ENCODE data around the gene SRA1.

SRA1 gene

DNA sequence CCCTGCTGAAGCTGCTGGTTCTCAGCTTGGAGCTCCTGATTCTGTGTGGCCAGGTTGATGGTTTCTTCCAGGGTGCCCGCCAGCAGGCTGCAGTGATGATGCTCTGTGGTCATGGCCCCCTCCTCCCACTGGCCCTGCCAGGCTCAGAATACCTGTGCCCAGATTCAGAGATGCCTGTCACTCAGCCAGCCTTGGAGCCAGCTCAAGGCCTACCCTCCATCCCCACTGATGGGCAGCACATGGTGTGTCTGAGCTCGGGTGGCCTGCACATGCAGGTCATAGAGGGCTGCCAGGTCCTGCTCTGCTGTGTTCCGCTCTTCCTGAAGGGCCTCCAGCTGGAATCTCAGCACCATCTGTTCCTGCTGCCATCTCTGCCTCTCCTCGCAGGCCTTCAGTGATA, 12.8 kb upstream of the SRA1 start:
- no peak for DNase-seq

DNA sequence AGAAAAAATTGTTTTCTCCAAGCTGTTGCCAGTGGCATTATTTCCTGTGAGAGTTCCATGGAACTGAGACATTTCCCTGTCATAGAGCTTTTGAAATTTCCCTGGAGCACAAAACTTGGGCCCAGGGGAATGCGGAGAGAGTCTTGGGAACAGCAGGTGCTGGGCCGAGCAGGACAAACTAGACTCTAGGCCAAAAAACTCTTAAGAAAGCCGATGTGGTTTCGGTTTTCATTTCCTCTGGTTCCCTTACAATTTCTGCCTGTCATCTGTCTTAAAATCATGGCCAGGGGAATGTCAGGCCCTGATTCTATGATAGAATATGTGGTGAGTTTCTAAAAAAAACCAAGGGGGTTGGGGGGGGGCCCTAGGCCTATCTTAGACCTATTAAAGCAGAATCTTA, 11.9 kb upstream of the SRA1 start:
- no peak for DNase-seq

DNA sequence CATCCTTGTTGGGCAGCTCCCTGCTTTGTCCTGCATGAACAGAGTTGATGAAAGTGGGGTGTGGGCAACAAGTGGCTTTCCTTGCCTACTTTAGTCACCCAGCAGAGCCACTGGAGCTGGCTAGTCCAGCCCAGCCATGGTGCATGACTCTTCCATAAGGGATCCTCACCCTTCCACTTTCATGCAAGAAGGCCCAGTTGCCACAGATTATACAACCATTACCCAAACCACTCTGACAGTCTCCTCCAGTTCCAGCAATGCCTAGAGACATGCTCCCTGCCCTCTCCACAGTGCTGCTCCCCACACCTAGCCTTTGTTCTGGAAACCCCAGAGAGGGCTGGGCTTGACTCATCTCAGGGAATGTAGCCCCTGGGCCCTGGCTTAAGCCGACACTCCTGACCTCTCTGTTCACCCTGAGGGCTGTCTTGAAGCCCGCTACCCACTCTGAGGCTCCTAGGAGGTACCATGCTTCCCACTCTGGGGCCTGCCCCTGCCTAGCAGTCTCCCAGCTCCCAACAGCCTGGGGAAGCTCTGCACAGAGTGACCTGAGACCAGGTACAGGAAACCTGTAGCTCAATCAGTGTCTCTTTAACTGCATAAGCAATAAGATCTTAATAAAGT, 11.3 kb upstream of the SRA1 start:
- no peak for DNase-seq

DNA sequence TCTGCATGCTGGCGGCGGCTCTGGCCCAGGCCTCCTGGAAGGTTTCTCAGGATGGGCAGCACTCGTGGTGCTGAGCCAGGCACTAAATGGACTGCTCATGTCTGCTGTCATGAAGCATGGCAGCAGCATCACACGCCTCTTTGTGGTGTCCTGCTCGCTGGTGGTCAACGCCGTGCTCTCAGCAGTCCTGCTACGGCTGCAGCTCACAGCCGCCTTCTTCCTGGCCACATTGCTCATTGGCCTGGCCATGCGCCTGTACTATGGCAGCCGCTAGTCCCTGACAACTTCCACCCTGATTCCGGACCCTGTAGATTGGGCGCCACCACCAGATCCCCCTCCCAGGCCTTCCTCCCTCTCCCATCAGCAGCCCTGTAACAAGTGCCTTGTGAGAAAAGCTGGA, 10.6 kb upstream of the SRA1 start:
- no peak for DNase-seq

DNA sequence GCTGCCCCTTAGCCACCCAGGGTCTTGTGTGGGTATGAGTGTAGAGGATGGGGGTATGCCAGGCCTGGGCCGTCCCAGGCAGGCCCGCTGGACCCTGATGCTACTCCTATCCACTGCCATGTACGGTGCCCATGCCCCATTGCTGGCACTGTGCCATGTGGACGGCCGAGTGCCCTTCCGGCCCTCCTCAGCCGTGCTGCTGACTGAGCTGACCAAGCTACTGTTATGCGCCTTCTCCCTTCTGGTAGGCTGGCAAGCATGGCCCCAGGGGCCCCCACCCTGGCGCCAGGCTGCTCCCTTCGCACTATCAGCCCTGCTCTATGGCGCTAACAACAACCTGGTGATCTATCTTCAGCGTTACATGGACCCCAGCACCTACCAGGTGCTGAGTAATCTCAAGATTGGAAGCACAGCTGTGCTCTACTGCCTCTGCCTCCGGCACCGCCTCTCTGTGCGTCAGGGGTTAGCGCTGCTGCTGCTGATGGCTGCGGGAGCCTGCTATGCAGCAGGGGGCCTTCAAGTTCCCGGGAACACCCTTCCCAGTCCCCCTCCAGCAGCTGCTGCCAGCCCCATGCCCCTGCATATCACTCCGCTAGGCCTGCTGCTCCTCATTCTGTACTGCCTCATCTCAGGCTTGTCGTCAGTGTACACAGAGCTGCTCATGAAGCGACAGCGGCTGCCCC, 10.0 kb upstream of the SRA1 start:
- DNase-seq, result no peak

DNA sequence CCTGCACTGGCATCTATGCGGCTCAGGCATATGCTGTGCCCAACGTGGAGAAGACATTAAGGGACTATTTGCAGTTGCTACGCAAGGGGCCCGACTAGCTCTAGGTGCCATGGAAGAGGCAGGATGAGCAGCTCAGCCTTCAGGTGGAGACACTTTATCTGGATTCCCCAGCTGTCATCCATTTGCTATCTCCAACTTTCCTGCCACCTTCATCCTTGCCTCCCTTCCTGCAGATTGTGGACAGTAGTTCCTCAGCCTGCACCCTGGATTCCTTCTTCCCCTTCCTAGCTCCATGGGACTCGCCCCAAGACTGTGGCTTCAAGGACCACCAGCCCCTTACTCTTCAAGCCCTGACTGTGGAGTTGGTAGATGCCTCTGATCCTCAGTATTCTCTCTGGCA, 9.4 kb upstream of the SRA1 start:
- no peak for DNase-seq

DNA sequence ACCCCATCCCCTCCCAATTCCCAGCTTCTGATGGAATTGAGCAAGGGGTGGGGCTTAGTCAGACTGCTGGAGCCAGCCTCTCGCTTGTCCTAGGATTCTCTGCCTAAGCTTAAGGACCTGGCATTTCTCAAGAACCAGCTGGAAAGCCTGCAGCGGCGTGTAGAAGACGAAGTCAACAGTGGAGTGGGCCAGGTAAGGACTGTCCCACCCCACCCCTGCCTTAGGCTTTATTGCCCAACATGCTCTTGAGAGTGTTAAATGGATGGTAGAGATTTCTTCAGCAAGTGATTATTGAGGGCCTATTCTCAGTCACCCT, 8.5 kb upstream of the SRA1 start:
- no peak for DNase-seq

DNA sequence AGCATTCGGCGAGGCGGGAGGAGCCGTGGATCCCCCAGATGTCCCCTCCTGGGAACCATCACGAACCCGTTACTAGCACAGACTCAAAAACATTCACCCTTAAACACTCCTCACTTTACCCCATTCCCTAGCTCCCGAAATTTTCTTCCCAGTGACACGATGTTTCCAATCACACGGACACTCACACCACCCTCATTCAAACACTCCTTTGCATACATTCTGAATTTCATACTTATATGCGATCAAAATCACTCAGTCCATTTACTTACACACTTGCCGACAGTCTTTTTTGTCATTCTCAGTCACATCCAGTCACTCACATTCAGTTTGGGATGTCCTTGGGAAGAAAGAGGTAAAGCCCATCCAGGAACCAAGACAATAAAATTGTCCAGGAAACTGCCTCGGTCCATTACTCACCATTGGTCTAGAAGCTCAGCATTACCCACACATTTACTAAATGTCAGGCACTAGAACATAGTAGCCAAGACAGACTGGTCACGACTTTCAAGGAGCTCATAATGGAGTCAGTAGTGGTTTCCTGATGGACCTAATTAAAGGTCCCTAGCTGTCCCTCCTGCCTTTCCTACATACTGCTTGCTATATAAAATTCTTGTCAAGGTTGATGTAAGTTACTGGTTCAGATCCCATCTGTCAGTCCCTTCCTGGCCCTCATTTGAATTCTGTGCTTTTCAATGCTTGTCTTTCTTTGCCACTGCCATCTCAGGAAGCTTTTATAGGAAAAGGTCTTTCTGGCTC, 7.9 kb upstream of the SRA1 start:
- DNase-seq, result no peak

DNA sequence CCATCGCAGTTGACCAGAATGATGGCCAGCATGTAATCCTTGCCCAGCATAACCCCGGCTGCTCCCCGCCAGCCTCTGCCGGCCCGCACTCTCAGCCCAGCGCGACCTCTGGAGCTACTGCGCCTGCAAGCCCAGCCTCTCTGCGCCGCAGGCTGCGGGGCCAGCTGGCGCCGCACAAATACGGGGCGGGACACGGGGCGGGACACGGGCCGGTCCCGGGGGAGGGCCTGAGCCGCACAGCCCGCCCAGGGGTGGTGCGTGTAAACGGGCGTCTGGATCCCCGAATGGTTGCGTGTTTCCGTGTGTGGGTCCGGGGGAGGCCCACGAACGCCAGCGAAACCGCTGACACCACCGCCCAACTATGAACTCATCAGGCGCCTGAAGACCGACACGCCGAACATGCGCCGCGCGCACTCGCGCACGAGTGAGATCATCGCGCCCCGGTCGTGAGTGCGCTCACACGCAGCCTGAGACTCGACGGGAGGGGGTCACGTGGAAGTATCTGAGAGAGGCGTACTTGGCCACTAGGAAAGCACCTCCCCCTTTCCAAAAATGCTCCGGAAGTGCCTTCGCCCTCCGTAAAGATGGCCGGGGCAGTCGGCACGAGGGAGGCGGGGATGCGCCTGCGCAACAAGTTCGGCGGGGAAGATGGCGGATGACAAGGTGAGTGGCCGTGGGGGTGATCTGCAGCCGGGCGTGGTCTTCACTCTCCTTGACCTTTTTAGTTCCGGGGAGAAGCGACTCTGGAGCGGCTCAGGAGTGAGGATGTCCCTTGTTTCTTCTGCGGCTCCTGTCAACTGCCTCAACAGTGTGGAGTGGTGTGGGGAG, 7.1 kb upstream of the SRA1 start, which contains the start of the genes APBB3 and SLC35A4:
Gene APBB3 (minus strand): TSS at position 403 of the 828 bp plus-strand sequence. CDS start 353 bp downstream, at position 50.
Gene SLC35A4 (plus strand): TSS at position 633 of the 828 bp plus-strand sequence. CDS start 2,342 bp downstream, outside the sequence.
- peak; percentile 93 for DNase-seq

DNA sequence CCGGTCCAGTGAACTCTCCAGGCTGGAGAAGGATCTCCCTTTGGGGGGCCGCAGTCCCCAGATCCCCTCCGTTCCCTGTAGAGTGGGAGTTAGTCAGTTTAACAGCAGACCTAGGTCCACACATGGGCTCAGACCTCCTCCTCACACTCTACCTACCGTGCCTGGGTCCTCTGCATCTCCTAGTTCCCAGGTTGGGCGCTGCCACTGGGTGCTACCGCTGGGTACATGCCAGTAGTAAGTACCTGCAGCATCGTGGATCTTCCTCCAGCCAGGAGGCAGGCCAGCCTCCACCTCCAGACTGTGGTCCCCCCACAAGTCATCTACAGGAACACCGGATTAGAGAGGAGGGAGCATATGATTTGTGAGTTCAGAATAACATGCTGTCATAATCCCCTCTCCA, 6.3 kb upstream of the SRA1 start:
- no peak for DNase-seq

DNA sequence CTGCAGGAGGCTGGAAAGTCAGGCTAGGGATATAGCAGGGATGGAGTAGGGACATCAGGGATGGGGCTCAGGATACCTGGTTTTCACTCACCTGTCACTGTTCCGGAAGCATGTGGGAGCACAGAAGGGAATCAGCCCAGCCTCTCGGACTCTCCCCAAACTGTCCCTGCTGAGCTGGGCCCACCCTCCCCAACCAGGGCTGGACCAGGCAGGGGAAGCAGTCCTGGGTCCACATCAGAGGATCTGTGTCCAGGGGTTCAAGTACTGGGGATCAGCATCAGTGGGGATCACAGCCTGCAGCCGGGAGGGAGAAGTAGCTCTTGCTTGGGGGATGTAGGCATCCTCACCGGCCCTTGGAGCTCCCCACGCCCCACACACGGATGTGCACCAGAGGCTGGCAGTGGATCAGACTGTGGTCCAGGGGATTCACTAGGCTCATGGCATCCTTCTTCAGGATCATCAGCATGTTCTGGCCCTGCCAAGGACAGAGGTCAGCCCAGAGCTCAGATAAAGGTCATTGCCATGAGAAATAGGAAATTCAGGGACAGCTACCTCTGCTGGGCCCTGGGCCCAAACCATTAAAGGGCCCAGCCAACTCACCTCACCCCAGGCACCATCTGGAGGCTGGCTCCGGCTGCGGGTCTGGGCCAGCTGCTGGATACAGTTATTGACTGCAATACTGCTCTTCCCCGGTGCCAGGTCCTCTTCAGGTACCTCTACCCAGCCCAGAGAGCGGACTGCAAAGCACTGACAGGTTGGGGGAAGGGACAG, 4.7 kb upstream of the SRA1 start:
- no peak for DNase-seq

DNA sequence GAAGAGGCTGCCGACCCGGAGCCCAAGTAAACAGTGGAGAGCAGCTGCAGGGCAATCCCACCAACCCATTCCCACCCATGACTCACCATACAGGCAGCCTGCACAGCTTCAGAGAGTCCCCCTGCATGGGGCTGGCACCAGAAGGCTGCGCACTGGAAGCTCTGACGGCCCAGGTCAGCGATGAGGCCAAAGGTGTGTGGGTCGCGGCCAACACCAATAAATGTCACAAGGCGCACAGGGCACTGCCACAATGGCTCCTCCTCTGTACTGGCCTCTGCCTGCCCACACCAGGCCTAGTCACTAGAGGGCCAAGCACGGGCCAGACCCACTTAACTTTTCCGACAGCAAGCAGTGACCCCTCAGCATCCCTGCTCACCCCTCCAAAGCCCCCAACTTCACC, 3.0 kb upstream of the SRA1 start:
- no peak for DNase-seq

DNA sequence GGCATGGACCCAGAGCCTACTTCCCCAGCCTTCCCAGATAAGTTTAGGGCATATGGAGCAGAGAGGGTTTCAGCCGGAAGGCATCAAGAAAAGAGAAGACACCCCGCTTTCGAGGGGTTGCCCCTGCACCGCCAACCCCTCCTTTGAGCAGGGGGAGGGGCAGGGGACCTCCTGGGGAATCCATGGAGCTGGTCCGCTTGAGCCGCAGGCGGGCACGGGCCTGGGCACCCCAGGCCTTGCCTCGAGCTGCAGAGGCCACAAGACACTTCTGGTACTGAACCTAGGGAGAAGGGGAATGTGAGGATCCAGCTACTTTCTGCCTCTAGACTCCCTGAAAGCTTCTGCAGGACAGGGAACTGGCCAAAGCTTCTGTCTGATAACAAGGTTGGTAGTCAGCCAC, 1.3 kb upstream of the SRA1 start:
- DNase-seq, result no peak

DNA sequence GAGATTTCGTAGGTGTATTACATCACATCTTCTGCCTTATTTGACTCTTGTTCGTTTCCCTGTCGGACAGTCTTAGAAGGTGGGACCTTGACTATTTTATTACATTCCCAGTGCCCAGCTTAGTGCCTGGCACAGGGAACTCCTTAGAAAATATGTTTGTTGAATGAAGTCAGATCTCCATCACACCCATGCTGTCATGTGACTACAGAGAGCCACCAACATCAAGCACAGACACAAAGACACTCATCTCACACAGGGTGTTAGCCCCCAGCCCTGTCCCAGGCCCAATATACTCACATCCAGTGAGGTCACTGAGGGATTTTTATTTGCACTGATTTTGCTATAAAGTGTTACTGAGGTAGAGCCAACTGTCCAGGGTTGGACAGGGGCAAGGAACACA, 692 bp upstream of the SRA1 start:
- no peak for DNase-seq

DNA sequence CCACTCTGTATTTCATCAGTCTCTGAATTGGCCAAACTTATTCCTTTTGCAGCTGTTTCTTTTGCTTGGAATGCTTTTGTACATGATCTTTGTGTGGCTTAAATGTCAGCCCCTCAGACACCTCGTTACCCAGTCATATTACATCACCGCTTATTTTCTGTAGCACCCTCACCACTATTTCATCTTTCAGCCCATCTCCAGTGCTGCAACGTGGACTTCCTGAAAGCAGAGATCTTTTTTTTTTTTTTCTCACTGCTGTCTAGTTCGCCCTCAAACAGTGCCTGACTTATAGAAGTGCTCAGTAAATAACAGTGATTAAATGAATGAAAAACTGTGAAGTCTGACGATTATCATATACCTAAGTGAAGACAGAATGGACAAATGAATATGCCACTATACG, 835 bp downstream of the SRA1 start:
- no peak for DNase-seq

DNA sequence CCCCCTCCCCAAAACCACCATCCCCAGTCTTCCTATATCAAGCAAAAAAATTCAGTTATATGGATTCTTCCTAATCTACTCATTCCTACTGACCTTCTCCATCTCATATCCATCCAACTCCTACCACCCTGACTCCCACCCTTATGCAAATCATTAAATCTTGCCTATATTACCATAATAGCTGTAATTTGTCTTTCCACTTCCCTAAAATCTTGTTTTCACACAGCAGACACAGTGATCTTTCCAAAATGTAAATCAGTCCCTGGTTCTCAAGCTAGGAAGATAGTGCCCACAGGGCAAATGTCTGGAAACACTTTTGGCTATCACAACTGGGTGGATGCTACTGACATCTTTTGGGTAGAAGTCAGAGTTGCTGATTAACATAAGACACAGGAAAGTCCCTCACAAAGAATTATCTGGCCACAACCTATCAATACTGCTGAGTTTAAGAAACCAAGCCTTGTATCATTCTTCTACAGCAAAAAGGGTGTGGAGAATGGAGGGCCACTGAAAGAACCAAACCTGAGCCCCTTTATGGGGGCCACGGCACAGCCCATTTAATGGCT, 1.4 kb downstream of the SRA1 start:
- no peak for DNase-seq

DNA sequence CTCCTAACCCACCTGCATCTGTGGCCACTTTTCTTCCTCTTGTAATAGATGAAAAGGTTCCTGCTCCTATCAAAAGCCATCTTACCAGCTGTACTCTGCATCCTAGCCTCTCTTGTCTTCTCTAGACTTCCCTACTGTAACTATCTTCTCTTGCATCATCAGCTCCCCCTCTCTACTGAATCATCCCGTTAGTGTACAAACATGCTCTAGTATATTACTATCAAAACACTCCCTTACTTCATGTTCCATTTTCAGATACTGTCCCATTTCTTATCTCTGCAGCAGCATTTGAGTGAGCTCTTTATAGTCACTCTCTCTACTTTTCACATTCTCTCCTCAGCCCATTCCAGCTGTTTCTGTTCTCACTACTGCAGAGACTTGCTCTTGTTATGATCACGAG, 2.8 kb downstream of the SRA1 start:
- DNase-seq, result no peak

DNA sequence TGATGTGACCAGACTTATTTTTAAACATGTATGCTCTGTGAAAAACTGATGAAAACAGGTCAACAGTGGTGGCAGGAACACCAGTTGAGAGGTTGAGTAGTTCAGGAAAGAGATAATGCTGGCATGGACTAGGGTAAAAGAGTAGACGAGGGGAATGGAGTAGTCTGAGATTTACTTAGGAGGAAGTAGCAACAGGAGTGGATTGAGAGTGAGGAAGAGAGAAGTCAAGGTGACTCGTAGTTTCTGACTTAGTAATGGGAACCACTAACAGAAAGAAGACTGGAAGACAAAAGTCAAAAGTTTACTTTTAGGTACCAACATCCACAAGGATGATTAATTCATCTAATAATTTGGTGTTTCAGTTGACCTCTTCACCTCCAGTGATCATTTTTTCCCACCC, 3.6 kb downstream of the SRA1 start:
- DNase-seq, result no peak

DNA sequence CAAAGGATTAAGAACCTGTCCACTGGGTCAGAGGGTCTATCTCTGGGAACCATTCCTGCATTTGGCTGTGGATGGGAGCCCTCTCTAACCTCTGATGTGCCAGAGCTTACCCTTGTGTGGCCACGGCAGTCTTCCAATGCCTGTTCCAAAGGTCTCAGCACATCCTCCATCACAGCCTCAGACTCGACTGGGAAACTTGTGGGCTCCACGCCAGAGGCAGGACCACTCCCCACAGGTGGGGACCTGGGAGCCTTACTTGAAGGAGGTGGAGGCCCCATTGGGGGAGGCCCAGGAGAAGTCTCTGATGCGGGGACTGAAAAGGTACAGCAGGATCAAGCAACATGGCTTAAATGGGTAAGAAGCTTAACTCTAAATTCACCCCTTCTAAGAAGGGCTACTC, 5.4 kb downstream of the SRA1 start:
- no peak for DNase-seq

DNA sequence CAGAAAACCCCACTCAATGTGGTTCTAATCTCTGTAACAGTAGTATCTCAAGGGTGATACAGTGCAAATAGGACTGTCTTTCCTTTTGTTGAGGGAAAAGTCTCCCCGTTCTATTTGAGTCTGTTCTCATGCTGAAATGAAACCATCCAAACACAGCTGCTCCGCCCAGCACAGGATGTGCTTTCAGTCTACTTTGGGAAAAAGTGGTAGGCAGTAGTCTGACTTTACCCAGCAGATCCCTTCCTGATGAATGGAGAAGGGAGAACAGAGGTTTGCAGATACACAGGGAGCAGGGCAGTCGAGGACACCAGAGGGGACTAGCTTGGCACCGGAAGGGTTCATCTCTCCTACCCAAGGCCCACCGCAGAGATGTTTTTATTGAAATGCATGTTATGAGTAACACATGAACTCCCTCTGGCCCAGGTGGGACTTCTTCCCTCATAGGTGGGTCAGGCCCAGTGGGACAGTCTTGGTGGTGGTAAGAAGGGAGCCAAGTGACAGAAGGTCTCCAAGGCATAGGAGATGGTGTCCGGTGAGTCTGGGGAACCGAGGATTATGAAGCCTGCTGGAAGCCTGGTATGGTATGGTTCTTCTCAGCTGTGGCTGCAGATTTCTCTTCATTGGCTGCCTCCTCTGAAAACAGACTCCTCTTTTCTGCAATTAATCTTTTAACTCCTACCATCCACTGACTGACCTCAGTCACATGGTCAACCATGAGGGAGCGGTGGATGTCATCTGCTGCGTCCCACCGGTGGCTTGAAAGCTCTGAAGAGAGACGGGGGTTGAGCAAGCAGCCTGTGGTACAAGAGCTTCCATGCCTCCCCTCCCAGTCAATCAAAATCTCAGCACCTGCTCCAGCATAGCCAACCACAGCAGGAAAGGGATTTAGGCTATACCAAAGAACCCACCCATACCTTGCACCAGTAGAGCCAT, 6.9 kb downstream of the SRA1 start:
- no peak for DNase-seq
